HepG2 (cell line): ENCODE measurements around the gene TNP2. TPM values are rescaled to one million over a fixed set of nuclear protein-coding genes. Genes with fewer than 3 reads are reported as not detected.

ENCODE experiments used
- ATF6 ChIP-seq: sonication (generic); formaldehyde crosslinking; conservative IDR thresholded peaks from 2 replicates; pipeline ENCODE4 v1.4.0; 2020; ENCODE audit warnings: missing genetic modification reagents
- E2F1 ChIP-seq: sonication (generic); formaldehyde crosslinking; IDR thresholded peaks from 2 replicates; pipeline ENCODE4 v1.5.0; 2020; ENCODE audit warnings: missing genetic modification reagents
- ELF3 ChIP-seq: IDR thresholded peaks from 2 replicates; pipeline ENCODE4 v1.6.1; 2016; ENCODE audit warnings: missing genetic modification reagents, missing compliant biosample characterization
- MLX ChIP-seq: IDR thresholded peaks from 2 replicates; pipeline ENCODE4 v1.6.1; 2016
- SETDB1 ChIP-seq: sonication (generic); formaldehyde crosslinking; IDR thresholded peaks from 2 replicates; pipeline ENCODE4 v1.5.1; 2020; ENCODE audit warnings: missing genetic modification reagents, mild to moderate bottlenecking, borderline replicate concordance
- STAG1 ChIP-seq: sonication (generic); formaldehyde crosslinking; IDR thresholded peaks from 2 replicates; pipeline ENCODE4 v1.4.0; 2020; ENCODE audit warnings: missing genetic modification reagents
- ZBTB21 ChIP-seq: sonication (generic); formaldehyde crosslinking; IDR thresholded peaks from 2 replicates; pipeline ENCODE4 v1.4.0; 2020; ENCODE audit warnings: missing genetic modification reagents
- ZNF660 ChIP-seq: sonication (generic); formaldehyde crosslinking; IDR thresholded peaks from 2 replicates; pipeline ENCODE4 v1.5.1; 2020; ENCODE audit warnings: mild to moderate bottlenecking, low read depth, missing genetic modification reagents, borderline replicate concordance
- ZNF878 ChIP-seq: sonication (generic); formaldehyde crosslinking; IDR thresholded peaks from 2 replicates; pipeline ENCODE4 v1.8.1; 2023; ENCODE audit warnings: mild to moderate bottlenecking, missing genetic modification reagents, moderate library complexity
- polyA plus RNA-seq, 8 experiments: library from polyadenylated mRNA; depleted of rRNA in 3 of 8; stranded (reverse) in 7 of 8; unstranded in 1 of 8; fragments of >200 nt; fragmentation: Illumina TruSeq in 4 of 8; extraction: Trizol in 4 of 8; gene quantifications; 2 replicates each; pipeline versions ENCODE4 v1.2.1 to v1.2.3, GENCODE V29; 2011 to 2016; ENCODE audit warnings: low read depth in 4 of 8, missing spikeins in 1 of 8, mixed read lengths in 1 of 8; ENCODE audit not compliant: insufficient read depth in 1 of 8
- total RNA-seq, 5 experiments: library from RNA; depleted of rRNA; stranded (reverse); fragments of >200 nt; fragmentation: Illumina TruSeq; extraction: Trizol; gene quantifications; 2 replicates each; pipeline ENCODE4 v1.2.3, GENCODE V29; 2016; ENCODE audit warnings: low read depth in 1 of 5
- TF ChIP-seq, protein P1 (sequence below), 2 experiments: IDR thresholded peaks; 2 replicates each; pipeline ENCODE4 v1.6.1; 2011 to 2012; ENCODE audit warnings: low read length in 2 of 2, borderline replicate concordance in 1 of 2, low read depth in 1 of 2, mild to moderate bottlenecking in 1 of 2, moderate library complexity in 1 of 2
- TF ChIP-seq, protein P2 (sequence below): IDR thresholded peaks from 2 replicates; pipeline ENCODE4 v1.6.1; 2016; ENCODE audit warnings: low read depth

Gene TNP2
- total and polyA plus RNA-seq, 2 of the 13 experiments (the other 11 are each of a cell fraction or from before 2014, with no cell fraction given) = not detected

DNA sequence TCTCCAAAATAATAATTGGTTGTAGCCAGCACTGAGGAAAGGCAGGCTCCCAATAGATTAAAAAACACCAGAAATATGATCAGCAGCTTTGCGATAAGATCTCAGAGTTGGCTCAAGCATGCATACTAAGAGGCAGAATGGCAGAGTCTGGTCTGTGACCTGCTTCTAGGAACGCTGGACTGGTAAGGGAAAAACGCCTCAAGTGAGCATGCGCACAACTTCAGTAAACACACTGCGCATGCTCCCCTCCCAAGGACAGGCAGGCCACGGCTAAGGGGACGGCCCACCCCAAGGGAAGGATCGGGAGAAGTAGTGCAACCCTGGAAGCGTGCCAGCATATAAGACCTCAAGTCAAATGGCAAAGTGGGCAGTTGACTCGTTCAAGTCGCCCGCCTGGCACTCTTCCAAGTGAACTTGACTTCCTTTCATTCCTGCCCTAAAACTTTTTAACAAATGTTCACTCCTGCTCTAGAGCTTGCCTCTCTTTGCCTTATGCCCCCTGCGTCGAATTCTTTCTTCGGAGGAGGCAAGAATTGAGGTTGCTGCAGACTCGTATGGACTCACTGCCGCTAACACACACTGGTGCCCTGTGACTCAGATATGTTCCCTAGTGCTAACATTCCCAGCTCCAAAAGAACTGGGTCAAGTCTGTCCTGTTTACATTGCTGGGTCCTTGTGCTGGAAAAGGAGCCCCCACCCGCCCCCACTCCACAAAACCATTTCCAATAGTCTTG, 34.4 kb upstream of the TNP2 start (continued):
- TF ChIP-seq ZNF878 (CRISPR knock-in tag) (no peak), ATF6 (no peak), ZBTB21 (CRISPR knock-in tag) (0 out of 2 replicates have a peak, but pooled peaks have one; percentile 21), ZNF660 (CRISPR knock-in tag) (no peak), MLX (CRISPR knock-in tag) (no peak), SETDB1 (CRISPR knock-in tag) (no peak), STAG1 (no peak), E2F1 (CRISPR knock-in tag) (no peak), ELF3 (no peak)
- TF ChIP-seq, protein P1, sequence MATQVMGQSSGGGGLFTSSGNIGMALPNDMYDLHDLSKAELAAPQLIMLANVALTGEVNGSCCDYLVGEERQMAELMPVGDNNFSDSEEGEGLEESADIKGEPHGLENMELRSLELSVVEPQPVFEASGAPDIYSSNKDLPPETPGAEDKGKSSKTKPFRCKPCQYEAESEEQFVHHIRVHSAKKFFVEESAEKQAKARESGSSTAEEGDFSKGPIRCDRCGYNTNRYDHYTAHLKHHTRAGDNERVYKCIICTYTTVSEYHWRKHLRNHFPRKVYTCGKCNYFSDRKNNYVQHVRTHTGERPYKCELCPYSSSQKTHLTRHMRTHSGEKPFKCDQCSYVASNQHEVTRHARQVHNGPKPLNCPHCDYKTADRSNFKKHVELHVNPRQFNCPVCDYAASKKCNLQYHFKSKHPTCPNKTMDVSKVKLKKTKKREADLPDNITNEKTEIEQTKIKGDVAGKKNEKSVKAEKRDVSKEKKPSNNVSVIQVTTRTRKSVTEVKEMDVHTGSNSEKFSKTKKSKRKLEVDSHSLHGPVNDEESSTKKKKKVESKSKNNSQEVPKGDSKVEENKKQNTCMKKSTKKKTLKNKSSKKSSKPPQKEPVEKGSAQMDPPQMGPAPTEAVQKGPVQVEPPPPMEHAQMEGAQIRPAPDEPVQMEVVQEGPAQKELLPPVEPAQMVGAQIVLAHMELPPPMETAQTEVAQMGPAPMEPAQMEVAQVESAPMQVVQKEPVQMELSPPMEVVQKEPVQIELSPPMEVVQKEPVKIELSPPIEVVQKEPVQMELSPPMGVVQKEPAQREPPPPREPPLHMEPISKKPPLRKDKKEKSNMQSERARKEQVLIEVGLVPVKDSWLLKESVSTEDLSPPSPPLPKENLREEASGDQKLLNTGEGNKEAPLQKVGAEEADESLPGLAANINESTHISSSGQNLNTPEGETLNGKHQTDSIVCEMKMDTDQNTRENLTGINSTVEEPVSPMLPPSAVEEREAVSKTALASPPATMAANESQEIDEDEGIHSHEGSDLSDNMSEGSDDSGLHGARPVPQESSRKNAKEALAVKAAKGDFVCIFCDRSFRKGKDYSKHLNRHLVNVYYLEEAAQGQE (IDR thresholded peaks at IDR 0.05; ENCODE audit: borderline replicate concordance in 1 of 2, low read depth in 1 of 2, low read length in 2 of 2) = no peak
- TF ChIP-seq, protein P2, sequence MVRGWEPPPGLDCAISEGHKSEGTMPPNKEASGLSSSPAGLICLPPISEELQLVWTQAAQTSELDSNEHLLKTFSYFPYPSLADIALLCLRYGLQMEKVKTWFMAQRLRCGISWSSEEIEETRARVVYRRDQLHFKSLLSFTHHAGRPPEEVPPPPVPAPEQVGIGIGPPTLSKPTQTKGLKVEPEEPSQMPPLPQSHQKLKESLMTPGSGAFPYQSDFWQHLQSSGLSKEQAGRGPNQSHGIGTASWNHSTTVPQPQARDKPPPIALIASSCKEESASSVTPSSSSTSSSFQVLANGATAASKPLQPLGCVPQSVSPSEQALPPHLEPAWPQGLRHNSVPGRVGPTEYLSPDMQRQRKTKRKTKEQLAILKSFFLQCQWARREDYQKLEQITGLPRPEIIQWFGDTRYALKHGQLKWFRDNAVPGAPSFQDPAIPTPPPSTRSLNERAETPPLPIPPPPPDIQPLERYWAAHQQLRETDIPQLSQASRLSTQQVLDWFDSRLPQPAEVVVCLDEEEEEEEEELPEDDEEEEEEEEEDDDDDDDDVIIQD (CRISPR knock-in tag) = no peak
